ENCODE measurements around the gene DOLPP1.

DNA sequence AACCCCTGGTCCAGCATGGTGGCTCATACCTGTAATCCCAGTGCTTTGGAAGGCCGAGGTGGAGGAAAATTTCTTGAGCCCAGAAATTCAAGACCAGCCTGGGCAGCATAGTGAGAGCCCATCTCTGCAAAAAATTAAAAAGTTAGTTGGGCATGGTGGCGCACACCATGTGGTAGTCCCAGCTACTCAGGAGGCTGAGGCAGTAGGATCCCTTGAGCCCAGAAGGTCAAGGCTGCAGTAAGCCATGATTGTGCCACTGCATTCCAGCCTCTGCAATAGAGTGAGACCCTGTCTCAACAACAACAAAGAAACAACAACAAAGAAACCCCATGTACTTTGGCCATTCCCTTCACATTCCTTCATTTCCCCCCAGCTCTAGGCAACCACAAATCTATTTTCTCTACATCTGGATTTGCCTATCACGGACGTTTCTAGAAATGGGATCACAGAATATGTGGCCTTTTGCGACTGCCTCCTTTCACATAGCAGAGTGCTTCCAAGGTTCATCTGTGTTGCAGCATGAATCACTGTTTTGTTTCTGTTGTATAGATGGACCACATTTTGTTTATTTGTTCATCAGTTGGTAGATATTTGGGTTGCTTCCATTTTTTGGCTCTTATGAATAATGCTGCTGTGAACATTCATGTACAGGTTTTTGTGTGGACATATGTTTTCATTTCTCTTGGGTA, 26.6 kb upstream of the DOLPP1 start:
- TF ChIP-seq, protein P1, sequence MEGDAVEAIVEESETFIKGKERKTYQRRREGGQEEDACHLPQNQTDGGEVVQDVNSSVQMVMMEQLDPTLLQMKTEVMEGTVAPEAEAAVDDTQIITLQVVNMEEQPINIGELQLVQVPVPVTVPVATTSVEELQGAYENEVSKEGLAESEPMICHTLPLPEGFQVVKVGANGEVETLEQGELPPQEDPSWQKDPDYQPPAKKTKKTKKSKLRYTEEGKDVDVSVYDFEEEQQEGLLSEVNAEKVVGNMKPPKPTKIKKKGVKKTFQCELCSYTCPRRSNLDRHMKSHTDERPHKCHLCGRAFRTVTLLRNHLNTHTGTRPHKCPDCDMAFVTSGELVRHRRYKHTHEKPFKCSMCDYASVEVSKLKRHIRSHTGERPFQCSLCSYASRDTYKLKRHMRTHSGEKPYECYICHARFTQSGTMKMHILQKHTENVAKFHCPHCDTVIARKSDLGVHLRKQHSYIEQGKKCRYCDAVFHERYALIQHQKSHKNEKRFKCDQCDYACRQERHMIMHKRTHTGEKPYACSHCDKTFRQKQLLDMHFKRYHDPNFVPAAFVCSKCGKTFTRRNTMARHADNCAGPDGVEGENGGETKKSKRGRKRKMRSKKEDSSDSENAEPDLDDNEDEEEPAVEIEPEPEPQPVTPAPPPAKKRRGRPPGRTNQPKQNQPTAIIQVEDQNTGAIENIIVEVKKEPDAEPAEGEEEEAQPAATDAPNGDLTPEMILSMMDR (IDR thresholded peaks at IDR 0.05), result no peak
- TF ChIP-seq ZFX (IDR thresholded peaks at IDR 0.05; ENCODE audit: borderline replicate concordance), result no peak
